CD14-positive monocyte (primary cell): Measurements from ENCODE around the gene CTDNEP1. TPM values are rescaled to one million over a fixed set of nuclear protein-coding genes. Genes with fewer than 3 reads are reported as not detected.
A peak's percentile ranks its signal among the peaks of the same experiment; 100 is the strongest.

ENCODE experiments used
- DNase-seq, 3 donors: peaks; one replicate each; pipeline ENCODE4 v3.0.0-alpha.2; 2011 to 2022
- H2AFZ ChIP-seq: 2 replicates; pipeline ENCODE4 v1.6.0; 2012; ENCODE audit warnings: mild to moderate bottlenecking, low read depth, low read length, inconsistent platforms; ENCODE audit not compliant: insufficient read depth, poor library complexity, severe bottlenecking
- H3K27ac ChIP-seq, 2 donors: 1 replicate in 1 of 2; 2 replicates in 1 of 2; pipeline ENCODE4 v1.5.1; 2012 to 2013; ENCODE audit warnings: low read length in 2 of 2, control low read depth in 1 of 2, inconsistent platforms in 1 of 2, low read depth in 1 of 2, mild to moderate bottlenecking in 1 of 2
- H3K27me3 ChIP-seq, 2 donors: one replicate each; pipeline versions ENCODE4 v1.6.0 to v1.6.1; 2011 to 2013; ENCODE audit warnings: low read length in 2 of 2; ENCODE audit not compliant: control insufficient read depth in 2 of 2, insufficient read depth in 2 of 2
- H3K36me3 ChIP-seq, 2 donors: replicated peaks in 1 of 2; 1 replicate in 1 of 2; 2 replicates in 1 of 2; pipeline versions ENCODE4 v1.5.1 to v1.6.1; 2012 to 2013; ENCODE audit warnings: low read length in 2 of 2, control low read depth in 1 of 2, inconsistent platforms in 1 of 2, mild to moderate bottlenecking in 1 of 2; ENCODE audit not compliant: insufficient read depth in 2 of 2, control insufficient read depth in 1 of 2
- H3K4me1 ChIP-seq, 2 donors: 1 replicate in 1 of 2; 2 replicates in 1 of 2; pipeline versions ENCODE4 v1.5.1 to v1.6.1; 2012 to 2013; ENCODE audit warnings: low read length in 2 of 2, control low read depth in 1 of 2, inconsistent platforms in 1 of 2, mild to moderate bottlenecking in 1 of 2, moderate library complexity in 1 of 2; ENCODE audit not compliant: insufficient read depth in 2 of 2, control insufficient read depth in 1 of 2
- H3K4me2 ChIP-seq: replicated peaks from 2 replicates; pipeline ENCODE3; 2012; ENCODE audit warnings: low read length, moderate library complexity, mild to moderate bottlenecking; ENCODE audit not compliant: poor library complexity, severe bottlenecking; ENCODE audit errors: extremely low read depth
- H3K4me3 ChIP-seq, 3 experiments: fragments of 200-600 bp in 1 of 3; sonication (generic) in 1 of 3; replicated peaks in 1 of 3; 1 replicate in 2 of 3; 2 replicates in 1 of 3; pipeline ENCODE4 v1.5.1; 2011 to 2013; ENCODE audit warnings: low read length in 3 of 3, mild to moderate bottlenecking in 3 of 3, control low read depth in 2 of 3, low read depth in 2 of 3, inconsistent platforms in 1 of 3, moderate library complexity in 1 of 3
- H3K79me2 ChIP-seq: 2 replicates; pipeline ENCODE4 v1.6.0; 2012; ENCODE audit warnings: mild to moderate bottlenecking, control low read depth, inconsistent platforms, low read length, moderate library complexity; ENCODE audit not compliant: insufficient read depth
- H3K9ac ChIP-seq: 2 replicates; pipeline ENCODE4 v1.6.0; 2017; ENCODE audit warnings: low read length, mild to moderate bottlenecking; ENCODE audit not compliant: insufficient read depth, poor library complexity, severe bottlenecking
- H3K9me3 ChIP-seq, 2 donors: replicated peaks in 1 of 2; 1 replicate in 1 of 2; 2 replicates in 1 of 2; pipeline versions ENCODE4 v1.5.1 to v1.6.1; 2012 to 2013; ENCODE audit warnings: low read length in 2 of 2, control low read depth in 1 of 2; ENCODE audit not compliant: control insufficient read depth in 1 of 2, insufficient read depth in 1 of 2
- H4K20me1 ChIP-seq: 2 replicates; pipeline ENCODE4 v1.6.0; 2012; ENCODE audit warnings: mild to moderate bottlenecking, low read length, control low read depth, moderate library complexity; ENCODE audit not compliant: insufficient read depth
- H3K27ac Mint-ChIP-seq, 7 donors: one replicate each; pipeline ENCODE4 v1.8.0; 2020; ENCODE audit warnings: mild to moderate bottlenecking in 7 of 7, mixed read lengths in 7 of 7, moderate library complexity in 6 of 7, inconsistent platforms in 2 of 7
- H3K27me3 Mint-ChIP-seq, 3 donors: one replicate each; pipeline ENCODE4 v1.8.0; 2021 to 2022; ENCODE audit warnings: low read depth in 3 of 3, mild to moderate bottlenecking in 3 of 3, mixed read lengths in 3 of 3, moderate library complexity in 3 of 3, inconsistent platforms in 1 of 3
- H3K36me3 Mint-ChIP-seq, 2 donors: one replicate each; pipeline ENCODE4 v1.8.0; 2020; ENCODE audit warnings: mixed read lengths in 2 of 2, inconsistent platforms in 1 of 2, mild to moderate bottlenecking in 1 of 2
- H3K4me1 Mint-ChIP-seq: one replicate; pipeline ENCODE4 v1.8.0; 2020; ENCODE audit warnings: mild to moderate bottlenecking, mixed read lengths
- H3K4me3 Mint-ChIP-seq, 2 donors: one replicate each; pipeline ENCODE4 v1.8.0; 2020; ENCODE audit warnings: mild to moderate bottlenecking in 2 of 2, mixed read lengths in 2 of 2, moderate library complexity in 1 of 2
- H3K9me3 Mint-ChIP-seq, 7 donors: one replicate each; pipeline ENCODE4 v1.8.0; 2020 to 2022; ENCODE audit warnings: mixed read lengths in 7 of 7, mild to moderate bottlenecking in 6 of 7, moderate library complexity in 6 of 7, inconsistent platforms in 2 of 7
- WGBS: methylation state at CpG from one replicate; pipeline ENCODE4 v1.1.5; 2013; ENCODE audit warnings: missing lambda C conversion rate; ENCODE audit not compliant: insufficient coverage; 5-methylcytosine and 5-hydroxymethylcytosine counted together
- intact Hi-C, 2 donors: fragments of 100-400 bp; cut with micrococcal nuclease; formaldehyde crosslinking; loops; one replicate each; pipeline versions ENCODE4 v1.15.0 to v1.15.1; 2023
- polyA plus RNA-seq, 3 donors: library from polyadenylated mRNA; depleted of rRNA in 1 of 3; unstranded in 2 of 3; stranded (reverse) in 1 of 3; fragments of 300-500 nt in 2 of 3; fragments of >200 nt in 1 of 3; fragmentation: Illumina TruSeq in 2 of 3; gene quantifications; 1 replicate in 2 of 3; 2 replicates in 1 of 3; pipeline ENCODE4 v1.2.3, GENCODE V29; 2012 to 2021
- TF ChIP-seq, protein P1 (sequence below): fragments of 200-600 bp; IDR thresholded peaks from one replicate; pipeline ENCODE4 v1.8.0; 2022; ENCODE audit warnings: antibody characterized with exemption, mild to moderate bottlenecking

Gene CTDNEP1
- polyA plus RNA-seq, 3 donors = 29.5 to 198 (median 38.3) TPM

DNA sequence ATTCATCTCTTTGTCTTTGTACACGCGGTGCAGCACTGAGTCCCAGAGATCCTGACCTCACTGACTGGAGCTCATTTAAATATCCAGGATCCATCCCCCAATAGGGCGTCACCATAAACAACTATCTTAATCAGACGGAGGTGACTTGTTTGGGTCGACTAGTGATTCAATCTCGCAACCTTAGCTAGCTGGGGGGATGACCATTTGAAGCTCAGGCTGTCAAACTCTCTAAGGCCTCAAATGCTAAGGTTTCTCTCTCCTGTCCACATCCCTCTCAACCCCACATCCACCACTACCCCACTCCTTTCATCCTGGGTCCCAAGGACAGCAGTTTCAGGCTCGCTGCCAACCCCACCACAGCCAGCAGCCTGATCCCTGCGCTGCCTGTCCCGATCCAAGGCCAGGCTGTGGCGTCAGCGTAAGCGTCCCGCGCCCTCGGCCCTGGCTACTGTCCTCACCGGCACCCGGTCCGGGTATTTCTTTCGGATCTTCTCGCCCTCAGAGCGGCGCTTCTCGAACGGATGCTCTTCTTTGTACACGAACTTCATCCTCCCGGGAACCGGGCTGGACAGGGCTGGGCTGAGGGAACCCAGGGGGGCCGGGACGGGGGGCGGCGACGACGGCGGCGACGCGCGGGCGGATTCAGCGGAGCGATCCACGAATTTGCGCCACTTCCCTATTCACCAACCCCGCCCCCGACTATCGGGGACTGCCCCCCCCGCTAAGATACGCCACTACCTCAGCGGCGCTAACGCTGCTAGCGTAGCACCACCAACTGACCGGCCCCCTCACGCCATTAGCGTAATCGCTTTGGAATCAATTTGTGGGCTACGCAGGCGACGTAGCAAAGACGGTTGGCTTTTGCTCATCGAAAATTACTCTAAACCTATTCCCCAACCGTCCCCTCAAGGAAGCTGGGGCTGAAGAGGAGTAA, 9.5 kb downstream of the CTDNEP1 start, which contains the start of gene GABARAP:
Gene GABARAP (minus strand): TSS at position 667 of the 934 bp plus-strand sequence. CDS start 119 bp downstream, at position 548.
- H3K9me3 Mint-ChIP-seq = peaks cover 0 to 4% (median 0%) of the 10 kb centered on the region in 7 donors
- H3K27ac Mint-ChIP-seq = peak within 1 kb of the TSS; percentile 99 to 100 (median 100)
- Histone ChIP-seq H3K36me3 (peaks cover 31 to 34% of the 10 kb centered on the region in 2 donors), H3K9ac (peak within 1 kb of the TSS; percentile 100), H3K9me3 (no peaks in the 10 kb centered on the region), H3K27me3 (no peaks in the 10 kb centered on the region), H4K20me1 (peaks cover 17% of the 10 kb centered on the region), H3K4me2 (peak within 1 kb of the TSS; percentile 100), H2AFZ (peak within 1 kb of the TSS; percentile 84), H3K27ac (peak within 1 kb of the TSS; percentile 99 to 100), H3K4me1 (peaks cover 30 to 37% of the 10 kb centered on the region in 2 donors), H3K4me3 (peak within 1 kb of the TSS; percentile 95 to 100 (median 98)), H3K79me2 (peaks cover 69% of the 10 kb centered on the region)
- TF ChIP-seq, protein P1, sequence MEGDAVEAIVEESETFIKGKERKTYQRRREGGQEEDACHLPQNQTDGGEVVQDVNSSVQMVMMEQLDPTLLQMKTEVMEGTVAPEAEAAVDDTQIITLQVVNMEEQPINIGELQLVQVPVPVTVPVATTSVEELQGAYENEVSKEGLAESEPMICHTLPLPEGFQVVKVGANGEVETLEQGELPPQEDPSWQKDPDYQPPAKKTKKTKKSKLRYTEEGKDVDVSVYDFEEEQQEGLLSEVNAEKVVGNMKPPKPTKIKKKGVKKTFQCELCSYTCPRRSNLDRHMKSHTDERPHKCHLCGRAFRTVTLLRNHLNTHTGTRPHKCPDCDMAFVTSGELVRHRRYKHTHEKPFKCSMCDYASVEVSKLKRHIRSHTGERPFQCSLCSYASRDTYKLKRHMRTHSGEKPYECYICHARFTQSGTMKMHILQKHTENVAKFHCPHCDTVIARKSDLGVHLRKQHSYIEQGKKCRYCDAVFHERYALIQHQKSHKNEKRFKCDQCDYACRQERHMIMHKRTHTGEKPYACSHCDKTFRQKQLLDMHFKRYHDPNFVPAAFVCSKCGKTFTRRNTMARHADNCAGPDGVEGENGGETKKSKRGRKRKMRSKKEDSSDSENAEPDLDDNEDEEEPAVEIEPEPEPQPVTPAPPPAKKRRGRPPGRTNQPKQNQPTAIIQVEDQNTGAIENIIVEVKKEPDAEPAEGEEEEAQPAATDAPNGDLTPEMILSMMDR = no peak
- DNase-seq = peak; percentile 92 to 96 (median 93)
- H3K4me1 Mint-ChIP-seq = peaks cover 31% of the 10 kb centered on the region
- WGBS = under 1% methylated on average over 50 of the region's 62 CpGs
- H3K36me3 Mint-ChIP-seq = peaks cover 35 to 59% of the 10 kb centered on the region in 2 donors
- H3K27me3 Mint-ChIP-seq = peaks cover 0 to 3% (median 0%) of the 10 kb centered on the region in 3 donors
- H3K4me3 Mint-ChIP-seq = peak within 1 kb of the TSS; percentile 98 to 99
- intact Hi-C loops = loop anchor here in 1 of 2 donors (1.0 kb wide), 1 partner anchor 9 kb away; the partner anchor contains the start of gene CTDNEP1

DNA sequence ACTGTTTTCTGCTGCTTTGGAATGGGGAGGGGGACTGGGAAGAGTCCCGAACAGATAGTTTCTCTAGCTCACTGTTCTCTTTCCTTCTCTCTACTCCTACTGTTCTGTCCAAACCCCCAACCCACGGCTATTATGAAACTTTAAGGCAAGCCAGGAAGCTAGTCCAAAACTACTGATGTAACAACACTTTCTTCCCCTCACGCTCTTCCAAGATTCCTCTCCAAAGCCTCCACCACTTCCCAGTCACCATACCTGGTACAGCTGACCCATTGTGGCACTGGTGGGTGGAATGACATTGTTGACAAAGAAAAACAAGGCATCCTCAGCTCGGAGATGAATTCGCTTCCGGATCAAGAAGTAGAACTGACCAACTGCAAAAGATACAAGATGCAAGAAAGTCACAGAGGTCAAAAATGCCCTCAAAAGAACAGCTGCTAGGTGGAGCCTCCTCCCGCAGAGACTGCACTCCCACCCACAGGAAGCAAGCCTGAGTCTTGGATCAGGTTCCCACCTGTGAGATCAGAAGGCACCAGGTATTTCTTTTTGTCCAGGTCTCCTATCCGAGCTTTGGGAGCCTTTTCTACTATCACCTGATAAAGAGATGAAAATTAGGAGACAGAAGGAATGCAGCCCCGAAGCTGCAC, 10.3 kb downstream of the CTDNEP1 start:
- peaks cover 0 to 3% (median 0%) of the 10 kb centered on the region in 3 donors for H3K27me3 Mint-ChIP-seq
- no peaks in the 10 kb centered on the region for H3K27me3 ChIP-seq
- TF ChIP-seq, protein P1 = no peak
- DNase-seq = peak in 1 of 3 donors; percentile 18
- peaks cover 39% of the 10 kb centered on the region for H3K4me1 Mint-ChIP-seq
- H3K4me3 Mint-ChIP-seq = peak overlapping the region; percentile 98 to 99
- peak overlapping the region; percentile 95 to 100 (median 98) for H3K4me3 ChIP-seq
- peaks cover 35 to 59% of the 10 kb centered on the region in 2 donors for H3K36me3 Mint-ChIP-seq
- H3K79me2 ChIP-seq = peaks cover 69% of the 10 kb centered on the region
- WGBS = 20% methylated on average over 1 of the region's 9 CpGs
- intact Hi-C loops = no loop called here
- H3K36me3 ChIP-seq = peaks cover 31 to 34% of the 10 kb centered on the region in 2 donors
- H3K4me1 ChIP-seq = peaks cover 37 to 46% of the 10 kb centered on the region in 2 donors
- no peak overlapping the region for H2AFZ ChIP-seq
- H3K9me3 ChIP-seq = no peaks in the 10 kb centered on the region
- peaks cover 25% of the 10 kb centered on the region for H4K20me1 ChIP-seq
- peak overlapping the region; percentile 99 to 100 (median 100) for H3K27ac Mint-ChIP-seq
- peak overlapping the region; percentile 99 to 100 for H3K27ac ChIP-seq
- H3K4me2 ChIP-seq = peak overlapping the region; percentile 100
- peaks cover 0 to 4% (median 0%) of the 10 kb centered on the region in 7 donors for H3K9me3 Mint-ChIP-seq
- H3K9ac ChIP-seq = peak overlapping the region; percentile 100
